Measurements from ENCODE around the gene PTPRN2.

The PTPRN2 gene

DNA sequence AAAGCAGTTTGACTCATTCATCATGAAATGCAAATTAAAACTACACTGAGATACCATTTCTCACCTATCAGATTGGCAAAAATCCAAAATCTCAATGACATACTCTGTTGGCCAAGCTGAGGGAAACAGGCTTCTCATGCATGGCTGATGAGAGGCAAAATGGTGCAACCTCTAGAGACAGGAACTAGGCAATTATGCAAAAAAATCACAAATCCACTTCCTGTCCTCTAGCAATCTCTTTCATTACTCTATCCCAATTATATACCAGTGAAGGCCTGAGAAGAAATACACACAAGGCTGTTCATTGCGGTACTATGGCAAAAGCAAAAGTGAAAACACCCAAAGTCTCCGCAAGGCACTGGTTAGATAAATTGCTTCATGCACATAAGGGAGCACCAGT is 25.9 kb upstream of the PTPRN2 start:
- Histone ChIP-seq H3K18ac (ENCODE audit: low read length) (no peak overlapping the region), H3K36me3 (replicated peaks in 1 of 2; ENCODE audit: control insufficient read depth in 2 of 2, insufficient read depth in 2 of 2, low read length in 2 of 2) (peaks cover 2 to 74% of the 10 kb centered on the region in 2 donors), H3K4me3 (ENCODE audit: low read length in 2 of 2) (no peak overlapping the region), H3K27ac (replicated peaks; ENCODE audit: low read length) (no peak overlapping the region), H3K4me2 (ENCODE audit: insufficient read depth, low read length, poor library complexity, severe bottlenecking) (no peak overlapping the region), H3K9me3 (replicated peaks in 1 of 2; ENCODE audit: control insufficient read depth in 2 of 2, insufficient read depth in 1 of 2, low read depth in 1 of 2, low read length in 2 of 2) (no peaks in the 10 kb centered on the region), H2BK5ac (ENCODE audit: low read length) (no peak overlapping the region), H3K4ac (ENCODE audit: low read length) (no peak overlapping the region), H2BK12ac (ENCODE audit: low read length) (no peak overlapping the region), H3K9ac (ENCODE audit: low read depth, low read length, poor library complexity) (no peak overlapping the region), H3K14ac (ENCODE audit: low read length) (no peak overlapping the region), H2BK15ac (ENCODE audit: low read length) (no peak overlapping the region), H3K23ac (ENCODE audit: low read depth, low read length, poor library complexity) (no peak overlapping the region), H4K8ac (ENCODE audit: low read depth, low read length) (no peak overlapping the region), H3K79me1 (ENCODE audit: low read depth, low read length) (no peaks in the 10 kb centered on the region), H2BK120ac (ENCODE audit: low read depth, low read length) (no peak overlapping the region), H2AFZ (ENCODE audit: low read length) (no peak overlapping the region), H4K91ac (ENCODE audit: low read depth, low read length, poor library complexity) (no peak overlapping the region), H2AK5ac (ENCODE audit: low read depth, low read length) (no peak overlapping the region), H3K4me1 (ENCODE audit: control insufficient read depth in 2 of 2, insufficient read depth in 1 of 2, low read depth in 1 of 2, low read length in 2 of 2) (no peaks in the 10 kb centered on the region), H3K27me3 (ENCODE audit: control insufficient read depth in 3 of 3, insufficient read depth in 3 of 3, low read depth in 1 of 3, low read length in 3 of 3) (no peaks in the 10 kb centered on the region)
- no peak for DNase-seq (ENCODE audit: low spot score)
- WGBS, 2 donors (ENCODE audit: extremely low coverage in 2 of 2, insufficient read length in 2 of 2, insufficient replicate concordance in 1 of 2): no CpG with 5 or more reads among the region's 2 CpGs

DNA sequence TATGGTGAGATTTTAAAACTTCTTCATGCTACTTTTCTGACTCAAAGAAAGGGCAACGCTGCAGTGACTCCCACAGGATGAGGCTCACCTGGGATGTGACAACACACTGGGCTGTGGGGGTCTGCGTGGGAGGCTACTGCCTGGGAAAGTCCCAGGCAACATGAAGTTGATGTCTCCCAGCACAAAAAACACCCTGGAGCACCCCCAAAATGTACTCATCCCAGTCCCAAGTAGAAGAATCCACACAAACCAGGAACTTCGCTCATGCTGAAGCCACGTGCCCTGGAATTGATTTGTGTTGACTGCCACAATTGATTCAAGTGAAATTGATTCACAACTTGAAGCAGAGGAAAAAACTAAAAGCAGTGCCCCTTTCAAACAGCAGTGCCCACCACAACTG is 24.9 kb upstream of the PTPRN2 start:
- H3K23ac ChIP-seq (ENCODE audit: low read depth, low read length, poor library complexity): no peak overlapping the region
- no peaks in the 10 kb centered on the region for H3K27me3 ChIP-seq (ENCODE audit: control insufficient read depth in 3 of 3, insufficient read depth in 3 of 3, low read depth in 1 of 3, low read length in 3 of 3)
- no peaks in the 10 kb centered on the region for H3K9me3 ChIP-seq (replicated peaks in 1 of 2; ENCODE audit: control insufficient read depth in 2 of 2, insufficient read depth in 1 of 2, low read depth in 1 of 2, low read length in 2 of 2)
- H2AFZ ChIP-seq (ENCODE audit: low read length): no peak overlapping the region
- DNase-seq (ENCODE audit: low spot score): no peak
- no peak overlapping the region for H2AK5ac ChIP-seq (ENCODE audit: low read depth, low read length)
- H3K27ac ChIP-seq (replicated peaks; ENCODE audit: low read length): no peak overlapping the region
- no peaks in the 10 kb centered on the region for H3K4me1 ChIP-seq (ENCODE audit: control insufficient read depth in 2 of 2, insufficient read depth in 1 of 2, low read depth in 1 of 2, low read length in 2 of 2)
- no CpG with 5 or more reads among the region's 4 CpGs for WGBS, 2 donors (ENCODE audit: extremely low coverage in 2 of 2, insufficient read length in 2 of 2, insufficient replicate concordance in 1 of 2)
- H3K4ac ChIP-seq (ENCODE audit: low read length): no peak overlapping the region
- H3K4me2 ChIP-seq (ENCODE audit: insufficient read depth, low read length, poor library complexity, severe bottlenecking): no peak overlapping the region
- H3K18ac ChIP-seq (ENCODE audit: low read length): no peak overlapping the region
- H2BK15ac ChIP-seq (ENCODE audit: low read length): no peak overlapping the region
- H3K4me3 ChIP-seq (ENCODE audit: low read length in 2 of 2): no peak overlapping the region
- H2BK120ac ChIP-seq (ENCODE audit: low read depth, low read length): no peak overlapping the region
- H3K9ac ChIP-seq (ENCODE audit: low read depth, low read length, poor library complexity): no peak overlapping the region
- H3K79me1 ChIP-seq (ENCODE audit: low read depth, low read length): no peaks in the 10 kb centered on the region
- H4K91ac ChIP-seq (ENCODE audit: low read depth, low read length, poor library complexity): no peak overlapping the region
- H2BK5ac ChIP-seq (ENCODE audit: low read length): no peak overlapping the region
- no peak overlapping the region for H2BK12ac ChIP-seq (ENCODE audit: low read length)
- peaks cover 3 to 78% of the 10 kb centered on the region in 2 donors for H3K36me3 ChIP-seq (replicated peaks in 1 of 2; ENCODE audit: control insufficient read depth in 2 of 2, insufficient read depth in 2 of 2, low read length in 2 of 2)
- no peak overlapping the region for H4K8ac ChIP-seq (ENCODE audit: low read depth, low read length)
- no peak overlapping the region for H3K14ac ChIP-seq (ENCODE audit: low read length)

DNA sequence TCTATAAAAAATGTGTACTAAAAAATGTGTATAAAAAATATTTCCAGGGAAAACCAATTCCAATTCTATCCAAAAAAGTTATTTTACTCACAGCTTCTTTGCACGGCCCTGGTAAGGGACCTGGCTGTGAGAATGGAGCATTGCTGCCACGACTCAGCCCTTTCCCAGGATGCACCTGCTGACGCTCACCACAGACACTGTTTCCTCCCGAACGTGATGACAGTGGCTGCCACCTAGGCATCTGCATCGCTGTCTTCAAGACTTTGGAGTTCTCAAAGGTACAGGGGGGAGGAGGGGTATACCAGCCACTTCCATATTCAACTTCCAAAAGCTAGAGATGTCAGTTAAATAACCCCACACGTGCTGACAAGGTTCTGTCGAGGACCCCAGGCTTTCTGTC is 23.9 kb upstream of the PTPRN2 start:
- DNase-seq (ENCODE audit: low spot score): no peak
- Histone ChIP-seq H2AK5ac (ENCODE audit: low read depth, low read length) (no peak overlapping the region), H3K9ac (ENCODE audit: low read depth, low read length, poor library complexity) (no peak overlapping the region), H3K27ac (replicated peaks; ENCODE audit: low read length) (no peak overlapping the region), H3K4ac (ENCODE audit: low read length) (no peak overlapping the region), H2BK15ac (ENCODE audit: low read length) (no peak overlapping the region), H3K4me2 (ENCODE audit: insufficient read depth, low read length, poor library complexity, severe bottlenecking) (no peak overlapping the region), H3K4me1 (ENCODE audit: control insufficient read depth in 2 of 2, insufficient read depth in 1 of 2, low read depth in 1 of 2, low read length in 2 of 2) (no peaks in the 10 kb centered on the region), H3K79me1 (ENCODE audit: low read depth, low read length) (no peaks in the 10 kb centered on the region), H4K91ac (ENCODE audit: low read depth, low read length, poor library complexity) (no peak overlapping the region), H2BK5ac (ENCODE audit: low read length) (no peak overlapping the region), H2AFZ (ENCODE audit: low read length) (no peak overlapping the region), H3K4me3 (ENCODE audit: low read length in 2 of 2) (no peak overlapping the region), H4K8ac (ENCODE audit: low read depth, low read length) (no peak overlapping the region), H2BK12ac (ENCODE audit: low read length) (no peak overlapping the region), H3K36me3 (replicated peaks in 1 of 2; ENCODE audit: control insufficient read depth in 2 of 2, insufficient read depth in 2 of 2, low read length in 2 of 2) (peaks cover 7 to 87% of the 10 kb centered on the region in 2 donors), H3K18ac (ENCODE audit: low read length) (no peak overlapping the region), H3K9me3 (replicated peaks in 1 of 2; ENCODE audit: control insufficient read depth in 2 of 2, insufficient read depth in 1 of 2, low read depth in 1 of 2, low read length in 2 of 2) (no peaks in the 10 kb centered on the region), H3K14ac (ENCODE audit: low read length) (no peak overlapping the region), H2BK120ac (ENCODE audit: low read depth, low read length) (no peak overlapping the region), H3K23ac (ENCODE audit: low read depth, low read length, poor library complexity) (no peak overlapping the region), H3K27me3 (ENCODE audit: control insufficient read depth in 3 of 3, insufficient read depth in 3 of 3, low read depth in 1 of 3, low read length in 3 of 3) (no peaks in the 10 kb centered on the region)
- no CpG with 5 or more reads among the region's 8 CpGs for WGBS, 2 donors (ENCODE audit: extremely low coverage in 2 of 2, insufficient read length in 2 of 2, insufficient replicate concordance in 1 of 2)

DNA sequence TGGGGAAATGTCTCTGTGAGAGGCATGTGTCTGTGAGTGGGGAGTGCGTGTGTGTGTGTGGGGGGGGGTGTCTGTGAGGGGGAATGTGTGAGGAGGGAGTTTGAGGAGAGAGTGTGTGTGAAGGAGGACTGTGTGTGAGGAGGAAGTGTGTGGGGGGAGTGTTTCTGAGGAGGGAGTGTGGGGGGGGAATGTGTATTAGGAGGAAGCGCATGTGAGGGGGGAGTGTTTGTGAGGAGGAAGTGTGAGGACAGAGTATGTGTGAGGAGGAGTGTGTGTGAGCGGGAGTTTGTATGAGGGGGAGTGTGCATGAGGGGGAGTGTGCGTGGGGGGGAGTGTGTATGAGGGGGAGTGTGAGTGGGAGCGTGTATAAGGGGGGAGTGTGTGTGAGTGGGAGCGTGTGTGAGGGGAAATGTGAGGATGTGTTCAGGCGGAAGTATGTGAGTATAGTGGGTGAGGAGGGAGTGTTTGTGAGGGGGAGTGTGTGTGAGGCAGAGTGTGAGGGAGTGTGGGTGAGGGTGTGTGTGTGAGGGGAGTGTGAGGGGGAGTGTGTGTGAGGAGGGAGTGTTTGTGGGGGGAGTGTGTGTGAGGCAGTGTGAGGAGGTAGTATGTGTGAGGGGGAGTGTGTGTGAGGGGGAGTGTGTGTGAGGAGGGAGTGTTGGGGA is 21.8 kb upstream of the PTPRN2 start:
- Histone ChIP-seq H3K18ac (ENCODE audit: low read length) (peak overlapping the region; percentile 25), H3K23ac (ENCODE audit: low read depth, low read length, poor library complexity) (no peak overlapping the region), H3K14ac (ENCODE audit: low read length) (no peak overlapping the region), H3K27me3 (ENCODE audit: control insufficient read depth in 3 of 3, insufficient read depth in 3 of 3, low read depth in 1 of 3, low read length in 3 of 3) (no peaks in the 10 kb centered on the region), H2BK12ac (ENCODE audit: low read length) (no peak overlapping the region), H3K9ac (ENCODE audit: low read depth, low read length, poor library complexity) (no peak overlapping the region), H2BK120ac (ENCODE audit: low read depth, low read length) (no peak overlapping the region), H3K9me3 (replicated peaks in 1 of 2; ENCODE audit: control insufficient read depth in 2 of 2, insufficient read depth in 1 of 2, low read depth in 1 of 2, low read length in 2 of 2) (no peaks in the 10 kb centered on the region), H3K4me2 (ENCODE audit: insufficient read depth, low read length, poor library complexity, severe bottlenecking) (no peak overlapping the region), H2BK5ac (ENCODE audit: low read length) (no peak overlapping the region), H3K79me1 (ENCODE audit: low read depth, low read length) (no peaks in the 10 kb centered on the region), H4K8ac (ENCODE audit: low read depth, low read length) (no peak overlapping the region), H3K4ac (ENCODE audit: low read length) (no peak overlapping the region), H3K27ac (replicated peaks; ENCODE audit: low read length) (no peak overlapping the region), H2AK5ac (ENCODE audit: low read depth, low read length) (no peak overlapping the region), H2BK15ac (ENCODE audit: low read length) (no peak overlapping the region), H3K36me3 (replicated peaks in 1 of 2; ENCODE audit: control insufficient read depth in 2 of 2, insufficient read depth in 2 of 2, low read length in 2 of 2) (peaks cover 8 to 78% of the 10 kb centered on the region in 2 donors), H4K91ac (ENCODE audit: low read depth, low read length, poor library complexity) (no peak overlapping the region), H2AFZ (ENCODE audit: low read length) (no peak overlapping the region), H3K4me1 (ENCODE audit: control insufficient read depth in 2 of 2, insufficient read depth in 1 of 2, low read depth in 1 of 2, low read length in 2 of 2) (no peaks in the 10 kb centered on the region), H3K4me3 (ENCODE audit: low read length in 2 of 2) (no peak overlapping the region)
- 100% methylated on average over 2 to 6 of the region's 7 CpGs for WGBS, 2 donors (ENCODE audit: extremely low coverage in 2 of 2, insufficient read length in 2 of 2, insufficient replicate concordance in 1 of 2)
- no peak for DNase-seq (ENCODE audit: low spot score)
